D341Med (cell line): ENCODE data around the gene PACC1.

Source experiments
- DNase-seq: peaks from one replicate; pipeline ENCODE4 v3.0.0; 2012; ENCODE audit warnings: low spot score

Gene PACC1

DNA sequence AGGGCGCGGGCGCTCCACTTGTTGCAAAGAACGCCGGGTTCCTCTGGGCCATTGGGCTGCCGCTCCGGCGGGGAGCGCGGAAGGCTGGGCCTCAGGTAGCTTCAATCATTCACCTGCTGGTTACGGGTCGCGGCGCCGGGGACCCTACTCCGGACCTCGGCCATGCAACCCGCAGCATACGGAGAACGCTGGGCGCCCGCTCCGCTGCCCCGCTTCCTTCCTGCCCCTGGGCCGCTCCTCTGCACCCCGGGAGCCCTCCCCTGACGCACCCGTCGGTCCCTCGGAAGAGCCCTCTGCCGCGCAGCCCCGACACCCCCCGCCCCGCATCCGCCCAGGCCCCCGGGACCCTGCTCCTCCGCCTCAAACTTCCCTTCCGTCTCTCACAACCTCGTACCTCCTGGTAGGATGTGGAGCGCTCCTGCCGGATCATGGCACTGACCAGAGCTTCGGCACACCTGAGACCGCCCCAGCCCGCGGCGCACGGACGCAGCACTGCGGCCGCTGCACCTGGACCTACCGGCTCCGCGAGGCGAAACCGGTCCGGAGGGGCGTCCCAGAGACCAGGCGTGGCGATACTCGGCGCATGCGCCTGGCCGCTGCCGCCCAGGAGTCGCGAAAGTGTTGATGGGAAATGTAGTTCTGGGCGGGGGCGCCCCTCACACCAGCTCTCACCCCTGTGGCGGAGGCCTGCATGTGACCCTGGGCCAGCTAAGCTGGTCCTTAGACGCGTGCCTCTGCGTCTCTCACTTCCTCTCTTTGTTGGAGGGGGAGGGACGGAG is at the start of gene PACC1:
Gene PACC1, minus strand, starts transcription at position 559 of the 779 bp plus-strand sequence. Its CDS starts 129 bp downstream, at position 430.
- DNase-seq = peak; percentile 100

DNA sequence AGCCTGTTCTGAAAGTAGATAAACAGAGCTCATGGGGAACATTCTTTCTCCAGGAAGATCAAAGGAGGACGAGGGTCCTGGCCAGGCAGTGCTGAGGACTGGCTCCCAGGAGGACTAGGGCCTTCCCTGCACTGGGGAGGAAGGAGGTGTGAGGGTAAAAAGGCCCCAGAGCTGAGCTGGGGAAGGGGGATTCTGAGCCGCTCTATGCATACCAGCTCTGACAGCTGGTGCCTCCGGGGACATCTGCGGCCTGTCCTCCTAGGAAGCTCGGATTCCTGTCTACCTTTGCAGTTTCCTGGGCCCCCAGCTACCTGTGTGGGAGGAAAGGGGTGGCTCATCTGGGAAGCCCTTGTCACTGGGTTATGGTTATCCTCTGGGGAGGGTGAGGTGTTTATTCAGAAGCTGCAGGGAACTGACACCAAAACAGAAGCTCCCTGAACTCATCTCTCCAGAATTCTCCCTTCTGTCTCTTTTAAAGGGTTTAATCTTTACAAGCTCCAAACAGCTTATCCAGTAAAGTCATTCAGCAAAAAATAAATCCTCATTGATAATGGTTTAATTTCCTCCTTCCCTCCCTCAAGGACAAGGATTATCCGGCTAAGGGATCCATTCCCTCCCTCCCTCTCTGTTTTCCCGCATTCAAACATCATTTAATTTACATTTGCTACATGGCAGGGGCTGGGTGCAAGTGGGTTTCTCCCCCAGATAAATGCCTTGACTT is 49.0 kb upstream of the PACC1 start:
- DNase-seq = peak; percentile 71

DNA sequence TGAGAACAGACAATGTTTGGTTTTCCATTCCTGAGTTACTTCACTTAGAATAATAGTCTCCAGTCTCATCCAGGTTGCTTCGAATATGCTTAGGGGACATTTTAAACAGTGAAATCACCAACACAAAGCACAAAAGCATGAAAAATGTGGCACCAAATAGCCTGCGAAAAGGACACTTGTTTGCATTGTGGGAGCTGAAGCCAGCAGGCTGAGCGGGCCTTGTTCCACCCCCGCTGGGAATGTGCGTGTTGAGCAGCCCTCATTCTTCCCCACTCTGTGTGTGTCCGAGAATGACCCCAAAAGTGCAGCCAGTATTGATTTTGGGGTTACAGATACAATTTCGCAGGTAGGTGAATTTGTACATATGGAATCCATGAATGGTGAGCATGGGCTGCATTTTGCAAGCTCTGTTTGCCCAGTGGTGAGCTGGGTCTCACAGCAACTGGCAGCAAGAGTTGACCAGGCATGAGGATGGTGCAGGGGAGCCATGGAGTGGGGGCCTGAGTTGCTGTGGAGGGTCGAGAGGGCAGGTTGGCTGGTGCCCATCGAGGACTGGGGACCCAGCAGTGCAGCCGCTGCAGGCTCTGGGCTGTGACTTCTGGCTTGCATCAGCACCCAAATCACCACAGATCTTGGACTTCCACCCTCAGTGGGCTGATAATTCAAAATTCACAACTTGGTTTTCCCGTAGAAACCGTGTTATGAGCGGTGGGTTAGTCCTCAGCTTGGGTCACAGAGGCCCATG is 47.4 kb upstream of the PACC1 start:
- DNase-seq = no peak

DNA sequence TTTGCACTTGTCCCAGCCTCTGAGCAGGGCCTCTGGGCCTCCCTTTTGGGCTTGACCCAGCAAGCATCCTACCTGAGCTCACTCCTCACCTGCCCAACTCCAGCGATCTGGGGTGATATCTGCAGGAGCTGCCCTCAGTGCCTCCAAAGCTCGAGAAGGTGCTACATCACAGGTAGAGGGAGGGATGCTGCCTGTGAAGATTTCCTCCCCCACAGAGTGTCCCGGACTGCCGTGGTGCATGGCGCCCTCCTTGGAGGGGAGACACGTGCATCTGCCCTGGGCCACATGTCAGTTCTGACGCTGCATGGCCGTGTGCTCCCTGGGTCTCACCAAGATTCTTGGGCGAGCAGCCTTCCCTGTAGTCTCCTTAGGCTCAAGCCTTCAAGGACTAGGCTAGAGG is 45.7 kb upstream of the PACC1 start:
- no peak for DNase-seq

DNA sequence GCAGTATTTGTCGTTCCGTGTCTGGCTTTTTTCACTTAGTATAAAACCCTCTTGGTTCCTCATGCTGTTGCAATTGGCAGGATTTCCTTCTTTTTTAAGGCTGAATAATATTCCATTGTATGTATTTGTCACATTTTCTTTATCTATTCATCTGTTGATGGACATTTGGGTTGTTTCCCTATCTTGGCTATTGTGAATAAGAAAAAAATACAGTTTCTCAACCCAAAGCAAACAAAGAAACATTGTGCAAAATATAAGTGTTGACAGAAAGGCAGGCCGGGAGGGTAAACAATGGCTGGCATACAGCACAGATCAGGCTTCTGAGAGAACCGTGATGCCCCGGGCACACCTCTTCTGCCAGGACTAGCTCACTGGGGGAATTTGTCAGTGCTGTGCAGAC is 45.0 kb upstream of the PACC1 start:
- no peak for DNase-seq

DNA sequence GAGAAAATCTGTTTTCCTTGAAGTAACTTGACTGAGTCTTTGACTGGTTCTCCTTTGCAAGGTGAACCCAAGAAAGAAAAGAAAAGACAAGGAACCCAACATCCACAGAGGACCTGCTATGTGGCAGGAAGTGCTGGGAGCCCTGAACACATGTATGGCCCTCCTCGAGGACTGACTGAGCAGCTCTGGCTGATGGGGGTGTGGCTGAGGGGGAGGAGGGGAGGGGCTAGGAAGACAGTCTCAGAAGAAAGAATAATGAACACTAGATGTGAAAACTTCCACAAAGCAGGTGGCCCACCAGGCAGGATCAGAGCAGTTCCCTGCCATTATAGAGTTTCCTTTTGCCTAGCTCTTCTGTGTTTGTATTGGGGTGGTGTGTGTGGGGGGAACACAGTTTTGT is 44.1 kb upstream of the PACC1 start:
- DNase-seq = no peak

DNA sequence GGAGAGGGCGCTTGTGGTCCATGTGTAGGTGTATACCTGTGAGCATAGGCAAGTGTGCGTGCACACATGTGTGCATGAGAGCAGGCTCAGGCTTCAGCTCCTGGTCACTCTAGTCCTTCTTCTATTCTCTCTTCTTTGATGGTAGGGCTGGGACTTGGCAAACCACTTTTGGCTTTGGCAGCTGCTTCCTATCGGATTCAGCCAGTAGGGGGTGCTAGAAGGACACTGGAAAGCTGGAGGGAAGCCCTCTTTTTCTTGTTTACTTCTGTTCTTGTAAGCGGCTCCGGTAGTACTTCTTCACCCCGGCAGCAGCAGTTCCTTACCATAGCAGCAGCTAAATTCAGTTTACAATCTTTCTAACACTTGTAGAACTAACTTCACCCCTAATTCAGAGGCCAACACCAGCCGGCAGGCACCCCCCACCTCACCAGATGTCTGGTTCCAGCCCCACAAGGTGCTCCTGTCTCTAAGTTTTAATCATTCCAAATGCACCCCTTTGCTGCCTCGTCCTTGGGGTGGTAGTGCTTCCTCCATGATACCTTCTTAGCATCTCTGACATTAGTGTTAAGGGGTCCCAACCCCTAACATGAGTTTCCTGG is 43.2 kb upstream of the PACC1 start:
- peak; percentile 70 for DNase-seq

DNA sequence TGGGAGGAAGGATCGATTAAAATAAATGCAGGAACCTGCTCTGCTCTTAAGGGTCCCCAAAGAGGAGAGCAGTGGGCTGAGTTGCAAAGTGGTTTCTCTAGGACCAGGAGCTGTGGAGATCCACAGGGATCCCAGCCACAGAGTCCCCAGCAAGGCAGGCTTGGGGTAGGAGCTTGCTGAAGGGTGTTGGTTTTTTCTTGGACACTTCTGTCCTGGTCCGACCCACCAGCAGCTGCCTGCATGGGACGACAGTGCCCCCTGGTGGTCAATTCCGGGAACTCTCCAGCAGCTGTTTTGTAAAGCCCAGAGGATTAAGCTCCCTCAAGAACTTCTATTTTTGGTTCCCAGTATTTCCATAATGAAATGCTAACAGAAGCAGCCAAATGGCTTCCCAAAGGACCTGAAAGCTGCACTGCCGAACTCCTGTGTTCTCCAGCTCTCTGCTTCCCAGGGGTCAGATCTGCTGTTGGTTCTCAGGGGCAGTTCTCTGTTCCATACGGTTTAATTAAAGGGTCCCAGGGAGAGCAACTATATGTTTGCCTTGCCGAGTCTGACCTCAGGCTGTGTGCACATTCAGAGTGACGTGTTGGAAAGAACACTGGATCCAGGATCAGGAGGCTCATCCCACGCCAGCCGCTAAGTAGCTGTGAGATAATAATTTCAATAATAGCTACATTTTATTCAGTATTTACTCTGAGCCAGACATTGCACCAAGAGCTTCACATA is 41.3 kb upstream of the PACC1 start:
- DNase-seq = peak; percentile 89

DNA sequence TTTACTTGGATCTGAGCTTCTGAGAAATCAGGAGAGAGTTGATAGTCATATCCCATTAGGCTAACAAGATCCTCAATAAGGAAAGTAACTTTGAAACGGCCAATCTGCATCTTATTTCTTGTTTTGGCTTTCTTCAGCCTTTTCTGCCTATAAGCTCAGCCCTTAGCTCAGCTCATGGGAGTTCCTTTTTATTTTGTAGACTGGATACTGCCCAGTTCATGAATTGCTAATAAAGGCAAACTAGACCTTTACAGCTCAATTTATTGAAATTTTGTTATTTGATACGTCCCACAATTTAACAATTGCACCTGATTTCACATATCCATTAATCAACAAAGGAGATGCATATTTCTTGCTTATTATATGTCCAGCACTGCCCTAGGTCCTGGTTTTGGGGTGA is 40.7 kb upstream of the PACC1 start:
- DNase-seq = no peak

DNA sequence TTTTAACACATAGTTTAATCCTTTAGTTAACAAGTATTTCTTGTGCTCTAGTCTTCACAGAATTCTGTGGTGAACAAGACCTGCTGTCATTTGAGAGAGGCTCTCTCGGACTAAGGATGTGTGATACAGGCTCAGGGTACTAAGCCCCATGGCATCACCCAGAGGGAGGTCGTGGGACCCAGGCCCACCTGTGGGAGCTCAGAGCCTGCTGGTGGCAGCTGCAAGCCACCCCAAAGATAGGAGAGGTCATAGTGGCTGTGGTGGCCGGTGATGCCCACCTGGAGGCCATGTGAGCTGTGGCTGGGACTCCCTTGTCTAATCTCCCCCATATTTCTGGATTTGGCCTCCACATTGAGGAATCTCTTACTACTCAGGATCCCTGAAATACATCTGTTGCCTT is 40.1 kb upstream of the PACC1 start:
- no peak for DNase-seq

DNA sequence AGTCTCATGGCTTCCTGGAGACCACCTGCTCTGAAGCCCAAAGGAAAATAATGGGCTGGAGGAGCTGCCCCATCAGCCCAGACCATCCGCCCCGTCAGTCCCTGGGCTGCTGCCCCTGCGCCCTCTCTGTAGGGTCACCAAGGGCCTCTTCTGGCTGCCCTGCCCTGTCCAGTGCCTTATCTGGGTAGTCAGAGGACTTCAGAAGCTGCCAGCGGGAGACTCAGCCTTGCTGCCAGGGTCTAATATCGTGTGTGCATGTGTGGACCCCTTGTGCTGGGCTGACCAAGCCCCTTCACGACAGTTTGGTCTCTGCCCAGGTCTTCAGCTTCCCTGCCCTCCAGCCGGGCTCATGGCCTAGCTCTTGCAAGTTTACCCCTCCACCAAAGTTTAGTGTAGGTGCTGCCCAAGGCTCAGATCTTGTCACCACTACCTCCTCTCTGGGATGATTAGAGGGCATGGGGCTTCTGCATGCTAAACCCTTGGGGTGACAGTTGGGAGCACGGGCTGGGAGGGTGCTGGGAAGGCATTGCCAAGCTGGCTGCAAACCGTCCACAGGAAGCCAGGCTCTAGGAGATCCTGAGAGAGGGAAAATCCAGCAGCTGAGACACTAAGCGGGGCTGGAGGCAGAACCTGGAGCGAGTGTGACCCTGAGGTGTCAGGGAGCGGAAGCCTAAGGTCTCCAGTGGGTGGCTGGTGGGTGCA is 38.6 kb upstream of the PACC1 start:
- DNase-seq = no peak

DNA sequence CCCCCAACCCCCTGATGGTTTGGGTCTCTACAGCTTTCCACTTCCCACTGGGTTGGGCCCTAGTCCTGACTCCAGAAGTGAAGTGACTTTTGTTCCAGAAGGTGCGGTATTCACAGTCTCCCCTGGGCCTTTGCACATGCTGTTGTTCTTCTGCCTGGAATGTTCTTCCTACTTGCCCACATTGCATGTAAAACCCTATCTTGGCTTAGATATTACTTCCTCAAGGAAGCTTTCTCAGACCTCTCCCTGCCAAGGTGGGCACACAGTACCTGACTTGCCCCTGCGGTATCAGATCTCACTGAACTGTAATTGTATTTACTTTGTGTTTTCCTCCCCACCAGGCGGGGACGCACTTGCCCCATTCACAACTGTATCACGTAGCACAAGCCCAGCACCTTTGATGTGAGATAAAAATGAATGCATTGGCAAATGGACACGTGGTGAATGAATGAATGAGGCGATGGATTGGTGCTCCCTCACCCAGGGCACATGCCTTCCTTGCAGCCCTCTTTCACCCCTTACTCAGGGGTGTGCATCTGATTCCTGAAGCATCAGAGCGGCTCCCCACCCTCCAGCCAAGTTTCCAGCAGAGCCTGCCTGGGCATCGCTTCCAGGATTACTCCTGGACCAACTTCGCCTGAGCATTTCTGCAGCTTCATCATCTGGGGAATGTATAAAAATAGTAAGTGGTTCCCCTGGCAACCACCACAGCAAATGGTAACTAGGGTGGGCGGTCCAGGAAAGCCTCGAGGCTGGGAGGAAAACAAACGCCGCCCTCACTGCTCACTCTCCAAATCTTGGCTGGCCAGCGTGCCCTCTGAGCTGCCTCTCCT is 37.9 kb upstream of the PACC1 start:
- DNase-seq = no peak

DNA sequence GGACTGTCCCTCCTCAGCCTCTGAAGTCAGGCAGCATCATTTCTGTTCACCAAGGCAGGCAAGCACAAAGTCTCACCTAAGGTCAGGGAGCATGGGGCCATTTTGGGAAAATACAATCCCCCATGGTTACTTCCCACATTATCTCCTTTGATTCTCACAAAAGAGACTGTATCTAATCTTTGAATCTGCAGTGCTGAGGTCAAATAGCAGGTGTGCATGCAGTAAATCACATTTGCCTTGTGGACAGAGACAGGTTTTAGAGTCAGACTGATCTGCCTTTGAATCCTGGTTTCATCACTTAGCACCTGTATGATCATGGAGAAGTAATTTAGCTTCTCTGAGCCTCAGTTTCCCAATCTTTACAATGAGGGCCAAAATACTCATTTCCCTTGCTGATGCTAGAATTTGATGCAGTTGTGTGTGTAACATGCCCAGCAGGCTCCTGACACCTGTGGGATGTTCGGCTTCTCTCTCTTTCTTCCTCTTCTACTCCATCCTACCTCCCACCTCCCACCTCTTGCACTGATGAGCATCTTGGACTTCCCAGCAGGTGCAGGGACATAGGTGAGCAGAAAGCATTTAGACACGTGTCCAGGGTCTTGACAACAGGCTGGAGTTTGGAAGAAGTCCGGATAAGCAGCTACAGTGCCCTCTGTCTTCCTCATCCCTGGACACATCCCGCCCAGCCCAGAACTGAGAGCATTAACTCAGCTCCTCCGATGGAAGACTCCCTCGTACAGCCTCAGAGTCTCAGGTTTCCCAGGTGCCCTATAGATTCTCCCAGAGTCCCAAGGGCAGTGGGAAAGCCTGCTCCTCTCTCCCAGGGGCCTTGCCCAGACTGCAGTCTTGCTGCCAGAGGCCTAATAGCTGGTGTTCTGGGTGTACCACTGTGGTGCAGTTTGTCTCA is 37.0 kb upstream of the PACC1 start:
- no peak for DNase-seq

DNA sequence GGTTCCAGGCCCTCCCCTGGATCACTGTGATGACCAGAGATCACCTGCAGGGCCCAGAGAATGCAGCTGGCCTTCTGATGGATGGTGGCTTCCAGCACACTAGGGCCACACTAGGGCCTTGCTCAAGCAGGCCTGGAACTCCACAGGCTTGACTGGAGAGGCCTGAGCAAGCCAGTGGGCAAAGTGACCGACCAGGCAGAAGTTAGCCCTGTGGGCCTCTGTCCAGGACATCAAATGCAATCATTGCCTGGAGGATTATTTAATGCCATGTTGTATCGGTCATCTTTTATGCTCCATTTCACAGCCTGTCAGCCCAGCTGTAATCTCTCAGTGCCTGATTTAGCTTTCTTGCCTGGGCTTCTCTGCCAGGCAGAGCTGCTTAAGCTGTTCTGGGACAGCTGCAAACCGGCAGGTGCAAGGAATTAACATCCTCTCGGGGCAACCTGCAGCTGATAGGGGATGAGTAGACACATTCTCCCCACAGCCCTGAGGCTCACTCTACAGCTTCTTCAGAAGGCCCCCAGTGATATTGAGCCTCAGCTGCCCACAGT is 35.7 kb upstream of the PACC1 start:
- peak; percentile 80 for DNase-seq

DNA sequence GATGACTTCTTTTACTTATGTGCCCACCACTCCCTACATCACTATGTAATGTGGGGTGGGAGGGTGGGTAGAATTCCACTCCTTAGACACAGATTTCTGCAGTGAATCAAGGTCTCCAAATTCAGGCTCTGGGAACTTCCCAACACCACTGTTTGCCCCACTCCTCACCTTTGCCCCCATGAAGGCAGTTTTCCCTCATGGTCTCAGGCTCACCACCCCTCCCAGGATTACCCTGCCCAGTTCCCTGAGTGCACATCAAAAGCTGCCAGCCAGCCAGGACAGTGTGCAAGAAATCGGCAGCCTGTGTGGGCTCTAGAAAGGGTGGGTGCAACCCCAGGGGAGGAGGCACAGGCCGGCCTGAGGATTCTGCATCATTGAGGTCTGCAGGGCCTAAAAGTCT is 32.8 kb upstream of the PACC1 start:
- DNase-seq = no peak

DNA sequence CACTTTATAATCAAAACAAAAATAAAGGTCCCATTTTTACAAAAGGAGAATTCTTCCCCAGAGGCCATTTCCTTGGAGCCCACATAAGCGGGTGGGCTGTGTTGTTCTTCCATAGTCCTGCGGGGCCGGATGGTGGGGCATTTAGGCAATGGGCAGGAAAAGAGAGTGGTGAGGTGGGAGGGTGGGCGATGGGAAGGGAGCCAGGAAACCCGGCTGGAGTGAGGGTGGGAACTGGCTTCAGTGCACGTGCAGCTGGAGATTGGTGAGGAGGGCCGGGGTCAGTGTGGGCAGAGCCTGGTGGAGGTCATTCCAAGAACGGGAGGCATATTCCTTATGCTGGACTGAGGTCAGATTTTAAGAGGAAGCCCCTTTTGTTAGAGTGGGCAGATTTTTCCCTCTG is 31.6 kb upstream of the PACC1 start:
- no peak for DNase-seq

DNA sequence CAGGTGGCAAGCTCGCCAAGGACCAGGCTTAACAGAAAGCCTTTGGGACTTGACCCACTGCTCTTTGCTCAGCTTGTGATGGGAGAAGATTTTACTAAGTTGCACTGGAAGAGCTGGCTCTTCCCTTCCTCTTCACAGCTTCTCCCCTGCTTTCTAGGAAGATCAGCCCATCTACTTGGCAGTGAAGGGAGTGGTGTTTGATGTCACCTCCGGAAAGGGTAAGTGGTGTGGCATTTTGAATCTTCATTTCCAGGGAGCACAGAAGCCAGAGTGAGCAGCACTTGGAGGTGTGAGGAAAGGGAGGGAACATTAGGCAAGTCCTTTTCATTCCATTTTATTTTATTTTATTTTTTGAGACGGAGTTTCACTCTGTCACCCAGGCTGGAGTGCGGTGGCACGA is 27.7 kb upstream of the PACC1 start:
- no peak for DNase-seq

DNA sequence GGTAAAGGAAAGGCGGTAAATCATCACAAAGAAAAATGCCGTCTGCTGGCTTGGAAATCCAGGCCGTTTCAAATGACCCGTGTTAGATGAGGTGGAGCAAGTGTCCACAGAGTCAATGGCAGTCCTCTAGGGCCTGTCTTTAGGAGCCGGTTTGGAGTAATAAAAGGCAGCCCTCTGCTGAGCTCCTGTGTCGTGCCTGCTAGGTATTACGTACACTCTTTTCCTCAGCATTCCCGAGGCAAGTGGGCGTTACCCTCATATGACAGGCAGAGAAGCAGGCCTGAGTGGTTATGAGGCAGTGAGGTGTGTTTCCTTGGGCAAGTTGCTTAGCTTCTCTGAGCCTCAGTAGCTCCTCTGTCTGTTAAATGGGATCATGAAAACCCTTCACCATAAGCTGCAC is 25.7 kb upstream of the PACC1 start:
- no peak for DNase-seq

DNA sequence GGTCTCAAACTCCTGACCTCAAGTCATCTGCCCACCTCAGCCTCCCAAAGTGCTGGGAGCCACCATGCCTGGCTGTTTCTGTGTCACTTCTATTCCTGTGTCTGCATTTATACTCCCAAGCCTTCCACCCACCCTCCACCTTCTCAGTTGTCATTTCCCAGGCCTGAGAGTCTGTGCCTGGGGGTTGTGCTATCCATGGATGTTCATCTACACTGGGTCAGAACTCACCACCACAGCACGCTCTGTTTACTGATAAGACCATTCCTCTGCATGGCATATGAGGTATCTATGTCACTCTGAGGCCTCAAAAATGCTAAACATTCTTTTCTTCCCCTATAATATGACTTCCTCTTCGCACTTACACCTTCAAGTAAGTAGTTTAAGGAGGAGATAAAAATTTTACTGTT is 24.1 kb upstream of the PACC1 start:
- no peak for DNase-seq
